Right forelimb (tissue), 1 donor: ENCODE data around the gene ESYT2.

Source experiments
- DNase-seq: peaks from one replicate; pipeline ENCODE4 v3.0.0-alpha.2; 2018

ESYT2 gene

GRCh38 chr7:158821171-158822031 lies 7.9 kb downstream of the ESYT2 start:
- DNase-seq = no peak

DNA sequence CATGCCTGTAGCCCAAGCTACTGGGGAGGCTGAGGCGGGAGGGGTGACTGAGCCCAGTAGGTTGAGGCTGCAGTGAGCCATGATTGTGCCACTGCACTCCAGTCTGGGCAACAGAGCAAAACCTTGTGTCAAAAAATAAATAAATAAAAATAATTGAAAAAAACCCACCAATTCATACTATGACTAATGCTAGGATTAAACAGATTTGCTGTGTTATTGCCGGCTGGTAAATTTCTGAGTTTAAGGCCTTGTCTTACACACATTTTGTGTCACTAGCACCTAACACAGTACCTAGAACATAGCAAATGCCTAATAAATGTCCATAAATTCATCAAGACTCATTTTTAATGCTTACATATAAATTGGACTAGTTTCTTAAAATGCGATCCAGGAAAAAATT lies 8.7 kb downstream of the ESYT2 start:
- DNase-seq = no peak

DNA sequence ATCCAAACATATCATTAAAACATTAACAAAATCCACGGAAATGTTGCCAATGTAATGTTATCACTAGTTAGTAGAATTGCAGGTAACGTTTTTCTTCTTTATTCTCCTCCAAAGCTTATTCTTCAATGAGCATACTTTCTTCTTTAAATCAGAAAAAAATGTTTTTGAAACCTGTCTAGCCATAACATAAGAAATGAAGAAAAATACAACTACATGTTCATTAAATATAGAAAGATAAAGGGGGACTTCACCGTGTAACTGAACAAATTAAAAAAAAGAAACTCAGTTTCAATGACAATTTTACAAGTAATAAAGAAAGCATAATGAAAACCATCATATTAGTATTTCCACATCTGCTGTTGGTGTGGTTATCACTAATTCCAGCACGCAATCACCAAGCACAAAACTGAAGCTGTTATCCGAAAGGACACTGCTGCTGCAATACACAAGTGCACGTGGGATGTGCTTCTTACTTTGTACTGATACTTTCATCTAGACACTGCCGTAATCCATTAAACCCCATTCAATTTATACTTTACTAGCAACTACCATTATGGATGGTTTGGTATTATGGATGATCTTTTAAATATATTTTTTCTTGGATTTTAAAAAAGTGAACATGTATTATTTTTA lies 9.6 kb downstream of the ESYT2 start:
- DNase-seq = no peak

GRCh38 chr7:158818325-158819213 lies 10.7 kb downstream of the ESYT2 start:
- peak; percentile 73 for DNase-seq

GRCh38 chr7:158816995-158817394 lies 12.3 kb downstream of the ESYT2 start:
- no peak for DNase-seq

- no peak for DNase-seq
Observed at GRCh38 chr7:158816271-158816670, 13.0 kb downstream of the ESYT2 start.

- no peak for DNase-seq
Observed at GRCh38 chr7:158815800-158816128, 13.5 kb downstream of the ESYT2 start.

- DNase-seq = no peak
Observed at GRCh38 chr7:158815083-158815799, 14.1 kb downstream of the ESYT2 start.

GRCh38 chr7:158814637-158815036 lies 14.7 kb downstream of the ESYT2 start:
- DNase-seq = no peak

DNA sequence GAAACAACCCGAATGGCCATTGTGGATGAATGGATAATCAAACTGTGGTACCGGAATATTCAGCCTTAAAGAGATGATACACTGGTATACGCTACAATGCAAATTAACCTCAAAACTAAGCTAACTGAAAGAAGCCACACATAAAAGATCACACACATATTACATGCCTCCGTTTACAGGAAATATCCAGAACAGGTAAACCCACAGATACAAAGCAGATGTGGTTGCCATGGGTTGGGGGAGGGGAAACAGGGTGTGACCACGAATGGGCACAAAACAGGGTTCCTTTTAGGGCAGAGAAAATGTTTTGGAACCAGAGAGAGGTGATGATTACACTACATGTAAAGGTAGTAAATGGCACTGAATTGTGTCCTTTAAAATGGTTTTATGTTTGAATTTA lies 16.6 kb downstream of the ESYT2 start:
- DNase-seq = no peak

GRCh38 chr7:158811894-158812293 lies 17.4 kb downstream of the ESYT2 start:
- DNase-seq = no peak

DNA sequence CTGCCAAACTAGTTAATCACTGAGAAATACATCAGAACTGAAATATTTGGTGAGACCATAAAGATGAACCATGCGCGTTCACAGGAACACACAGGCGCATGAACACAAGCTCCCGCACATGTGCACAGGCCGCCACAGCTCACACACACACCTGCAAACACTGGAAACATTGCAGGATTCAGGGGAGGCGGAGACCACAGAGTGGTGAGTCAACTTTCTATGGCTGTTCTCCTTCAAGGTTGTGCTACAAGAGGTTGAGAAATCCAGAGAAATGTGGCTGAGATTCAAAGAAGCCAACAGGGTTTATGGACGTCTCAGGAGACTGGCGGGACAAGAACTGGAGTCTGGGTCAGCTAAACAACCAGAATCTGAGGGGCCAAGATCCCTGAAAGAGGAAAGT lies 17.8 kb downstream of the ESYT2 start:
- no peak for DNase-seq

- no peak for DNase-seq
Observed at GRCh38 chr7:158810846-158811245, 18.5 kb downstream of the ESYT2 start.

DNA sequence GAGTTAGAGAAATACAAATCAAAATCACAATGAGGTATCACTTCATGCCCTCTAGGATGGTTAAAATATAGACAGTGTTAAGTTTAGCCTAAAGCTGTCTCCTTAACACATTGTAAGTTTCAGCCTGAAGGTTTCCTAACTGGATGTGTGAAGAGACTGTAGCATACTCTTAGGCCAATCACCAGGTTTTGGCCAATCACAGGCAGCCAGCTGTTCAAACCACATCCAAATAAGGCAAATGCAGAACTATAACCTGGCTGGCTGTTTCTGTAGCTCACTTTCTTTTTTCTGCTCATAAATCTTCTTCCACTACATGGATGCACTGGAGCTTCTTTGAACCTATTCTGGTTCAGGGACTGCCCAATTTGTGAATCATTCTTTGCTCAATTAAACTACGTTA lies 19.7 kb downstream of the ESYT2 start:
- no peak for DNase-seq

DNA sequence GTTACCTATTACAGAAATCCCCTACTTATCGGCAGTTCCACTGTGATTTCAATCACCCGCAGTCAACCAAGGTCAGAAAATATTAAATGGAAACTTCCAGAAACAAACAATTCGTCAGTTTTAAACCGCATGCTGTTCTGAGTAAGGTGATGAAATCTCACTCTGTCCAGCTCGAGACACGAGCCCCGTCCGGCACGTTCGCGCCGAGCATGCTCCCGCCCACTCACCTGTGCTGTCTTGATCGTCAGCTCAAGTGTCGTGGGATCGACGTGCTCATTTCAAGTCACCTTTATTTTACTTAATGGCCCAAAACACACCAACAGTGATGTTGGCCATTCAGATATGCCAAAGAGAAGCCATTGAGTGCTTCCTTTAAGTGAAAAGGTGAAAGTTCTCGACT lies 21.2 kb downstream of the ESYT2 start:
- DNase-seq = no peak

DNA sequence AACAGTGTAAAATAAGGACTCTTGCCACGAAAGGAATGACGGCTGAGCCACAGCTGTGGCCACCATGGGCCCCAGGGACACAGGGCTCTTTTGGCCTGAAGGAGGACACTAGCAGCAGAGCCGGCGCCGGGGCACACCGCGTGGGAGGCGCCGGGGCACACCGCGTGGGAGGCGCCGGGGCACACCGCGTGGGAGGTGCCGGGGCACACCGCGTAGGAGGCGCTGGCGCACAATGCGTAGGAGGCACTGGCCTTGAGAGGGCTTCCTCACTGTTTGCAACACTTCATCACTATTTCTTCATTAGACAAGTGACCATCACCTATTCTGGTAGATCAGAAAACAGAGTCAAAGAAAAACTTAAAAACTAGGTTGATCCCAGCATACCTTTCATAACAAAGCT lies 23.4 kb downstream of the ESYT2 start:
- DNase-seq = no peak

GRCh38 chr7:158805414-158805813 lies 23.9 kb downstream of the ESYT2 start:
- DNase-seq = no peak

- no peak for DNase-seq
Observed at GRCh38 chr7:158804335-158804734, 25.0 kb downstream of the ESYT2 start.

DNA sequence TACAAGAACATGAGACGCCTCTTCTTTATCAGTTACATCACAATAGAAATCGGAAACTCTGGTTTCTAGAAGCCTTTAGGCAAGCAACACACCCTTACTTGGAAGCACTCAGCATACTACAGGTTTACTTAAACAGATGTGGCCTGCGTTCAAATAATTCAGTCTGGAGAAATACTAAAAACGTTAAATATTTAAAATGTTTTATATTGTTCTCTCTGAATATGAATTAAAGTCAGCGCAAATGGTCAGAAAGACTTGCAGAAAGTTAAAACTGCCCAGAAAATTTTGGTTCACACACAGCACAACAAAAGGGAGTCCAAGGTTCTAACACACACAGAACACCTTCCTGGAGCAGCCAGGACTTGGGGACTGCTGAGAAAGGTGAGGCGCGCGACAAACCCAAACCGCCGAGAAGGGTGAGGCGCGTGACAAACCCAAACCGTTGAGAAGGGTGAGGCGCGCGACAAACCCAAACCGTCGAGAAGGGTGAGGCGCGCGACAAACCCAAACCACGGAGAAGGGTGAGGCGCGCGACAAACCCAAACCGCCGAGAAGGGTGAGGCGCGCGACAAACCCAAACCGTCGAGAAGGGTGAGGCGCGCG lies 25.8 kb downstream of the ESYT2 start:
- no peak for DNase-seq

GRCh38 chr7:158802535-158803366 lies 26.6 kb downstream of the ESYT2 start:
- no peak for DNase-seq

DNA sequence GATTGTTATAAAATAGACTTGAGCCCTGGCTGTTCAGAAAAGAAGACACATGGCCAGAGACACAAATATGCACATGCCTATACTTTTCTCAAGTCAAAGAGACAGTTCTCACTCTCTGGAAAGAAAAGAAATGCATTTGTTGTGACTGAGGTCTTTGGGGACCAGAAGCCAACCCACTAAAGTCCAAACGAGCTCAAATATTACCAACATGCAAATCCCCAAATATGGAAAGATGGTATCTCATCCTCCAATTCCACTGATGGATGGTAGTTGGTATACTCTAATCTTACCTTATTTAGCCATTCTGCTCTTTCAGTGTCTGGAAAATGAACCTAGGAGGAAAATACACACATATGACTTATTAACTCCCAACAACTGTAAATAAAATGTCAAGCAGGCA lies 30.6 kb downstream of the ESYT2 start:
- no peak for DNase-seq

GRCh38 chr7:158796667-158797066 lies 32.6 kb downstream of the ESYT2 start:
- no peak for DNase-seq
